ENCODE measurements around the gene NEO1.
A peak's percentile ranks its signal among the peaks of the same experiment; 100 is the strongest.

The NEO1 gene

GRCh38 chr15:73075160-73075859 is 23.0 kb downstream of the NEO1 start:
- no peak for DNase-seq

GRCh38 chr15:73078291-73078690 is 26.0 kb downstream of the NEO1 start:
- no peak for DNase-seq

DNA sequence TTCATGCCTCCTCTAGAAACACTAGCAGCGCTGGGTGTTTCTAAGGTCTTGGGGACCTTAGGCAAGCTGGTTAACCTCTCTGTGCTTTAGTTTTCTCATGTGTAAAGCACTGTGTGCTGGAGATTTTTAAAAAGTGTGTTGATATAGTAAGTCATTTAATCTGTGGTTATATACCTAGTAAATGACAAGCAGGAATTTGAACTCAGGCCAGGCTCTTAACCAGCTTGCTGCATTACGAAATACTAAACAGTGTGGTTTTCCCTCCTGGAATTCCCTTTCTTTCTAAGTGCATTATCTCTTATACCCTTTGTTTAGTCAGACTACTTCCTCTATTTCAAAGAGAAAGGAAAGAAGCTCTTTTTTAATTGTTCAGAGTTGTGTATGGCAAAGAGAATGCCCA is 26.5 kb downstream of the NEO1 start:
- no peak for DNase-seq

- DNase-seq: no peak
These were observed 27.3 kb downstream of the NEO1 start for GRCh38 chr15:73079565-73079964.

GRCh38 chr15:73081321-73081958 is 29.2 kb downstream of the NEO1 start:
- peak in 1 of 2 donors; percentile 7 for DNase-seq

GRCh38 chr15:73082812-73083211 is 30.5 kb downstream of the NEO1 start:
- no peak for DNase-seq

- DNase-seq: no peak
These were observed 34.8 kb downstream of the NEO1 start for GRCh38 chr15:73087098-73087497.

GRCh38 chr15:73105064-73105463 is 52.8 kb downstream of the NEO1 start:
- no peak for DNase-seq

GRCh38 chr15:73108676-73109075 is 56.4 kb downstream of the NEO1 start:
- no peak for DNase-seq

GRCh38 chr15:73109765-73110164 is 57.5 kb downstream of the NEO1 start:
- DNase-seq: no peak

DNA sequence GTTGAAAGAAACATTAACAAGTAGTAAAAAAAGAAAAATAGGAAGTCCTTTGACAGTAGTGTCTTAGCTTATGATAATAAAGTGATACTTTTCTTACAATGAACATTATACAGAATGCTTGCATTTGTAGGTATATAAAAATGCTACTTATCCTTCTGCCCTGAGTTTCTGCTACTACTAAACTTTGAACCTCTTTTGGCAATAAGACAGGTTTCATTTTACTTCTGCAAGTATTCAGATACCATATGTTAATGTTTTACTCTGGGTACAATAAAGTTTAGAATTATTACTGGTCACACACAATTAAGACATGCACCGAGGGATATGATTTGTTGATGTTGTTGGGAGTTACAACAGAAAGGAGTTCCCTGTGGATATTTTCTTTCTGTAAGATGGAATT is 57.9 kb downstream of the NEO1 start:
- no peak for DNase-seq

GRCh38 chr15:73114064-73114463 is 61.8 kb downstream of the NEO1 start:
- no peak for DNase-seq

- no peak for DNase-seq
These were observed 63.9 kb downstream of the NEO1 start for GRCh38 chr15:73116164-73116563.

- no peak for DNase-seq
These were observed 65.8 kb downstream of the NEO1 start for GRCh38 chr15:73118055-73118454.

DNA sequence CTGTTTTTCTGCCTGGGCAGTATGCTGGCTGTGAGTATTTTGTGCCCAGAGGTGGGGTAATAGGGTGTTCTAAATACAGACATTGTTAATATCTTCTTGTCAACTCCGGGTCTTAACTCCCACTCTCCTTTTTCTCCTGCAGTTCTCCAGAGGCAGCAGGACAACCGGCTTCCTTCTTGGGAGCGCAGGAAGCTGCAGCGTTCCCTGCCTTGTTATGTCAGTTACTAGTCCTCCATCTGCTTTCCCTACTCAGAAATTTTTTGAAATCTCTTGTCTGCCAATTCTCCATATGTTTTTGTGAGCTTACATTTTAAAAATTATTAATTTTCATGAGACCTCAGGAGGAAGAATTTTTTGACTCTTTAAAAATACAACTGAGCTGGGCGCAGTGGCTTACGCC is 67.2 kb downstream of the NEO1 start:
- DNase-seq: no peak

- DNase-seq: no peak
These were observed 68.0 kb downstream of the NEO1 start for GRCh38 chr15:73120269-73120668.

DNA sequence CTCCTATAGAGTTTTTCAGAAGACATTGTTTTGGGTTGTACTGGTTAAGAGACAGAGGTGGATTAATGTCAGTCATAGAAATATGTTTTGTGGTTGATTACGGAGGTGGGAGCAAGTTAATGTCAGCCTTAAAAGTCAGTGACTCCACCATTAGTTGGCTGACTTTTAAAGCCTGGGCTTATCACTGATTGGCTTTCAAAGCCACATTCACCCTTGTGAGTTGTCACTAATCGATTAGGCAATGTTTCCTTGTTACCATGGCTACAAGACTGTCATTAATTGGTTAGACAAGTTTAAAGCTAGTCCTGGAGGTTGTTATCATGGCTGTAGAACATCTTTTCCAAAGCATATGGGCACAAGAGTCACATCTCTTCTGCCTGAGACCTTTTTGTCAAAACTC is 73.0 kb downstream of the NEO1 start:
- DNase-seq: no peak

DNA sequence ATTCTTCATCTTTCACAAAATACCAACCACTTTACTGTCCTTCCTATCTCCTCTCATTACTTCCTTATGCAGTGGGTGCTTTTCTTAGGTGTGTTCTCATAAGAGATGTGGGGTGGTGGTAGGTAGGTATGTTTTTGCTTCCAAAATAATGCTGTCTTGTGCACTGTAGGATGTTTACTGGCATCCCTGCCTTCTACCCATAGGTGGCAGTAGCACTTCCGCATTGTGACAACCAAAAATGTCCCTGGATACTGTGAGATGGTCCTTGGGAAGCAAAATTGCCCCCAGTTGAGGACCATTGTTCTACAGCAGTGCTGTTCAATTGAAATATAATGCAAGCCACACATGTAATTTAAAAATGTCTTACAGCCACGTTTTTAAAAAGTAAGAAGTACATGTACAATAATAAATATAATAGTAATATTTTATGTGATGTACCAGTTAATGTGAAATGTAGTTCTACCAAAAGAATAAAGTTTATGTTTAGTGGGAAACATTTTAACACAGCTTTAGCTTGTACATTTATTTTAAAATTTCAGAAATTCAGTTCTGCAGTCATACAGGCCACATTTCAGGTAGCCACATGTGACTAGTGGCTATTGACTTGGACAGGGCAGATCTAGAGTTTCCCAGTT is 75.2 kb downstream of the NEO1 start:
- no peak for DNase-seq

- DNase-seq: no peak
These were observed 78.6 kb downstream of the NEO1 start for GRCh38 chr15:73130830-73131229.

DNA sequence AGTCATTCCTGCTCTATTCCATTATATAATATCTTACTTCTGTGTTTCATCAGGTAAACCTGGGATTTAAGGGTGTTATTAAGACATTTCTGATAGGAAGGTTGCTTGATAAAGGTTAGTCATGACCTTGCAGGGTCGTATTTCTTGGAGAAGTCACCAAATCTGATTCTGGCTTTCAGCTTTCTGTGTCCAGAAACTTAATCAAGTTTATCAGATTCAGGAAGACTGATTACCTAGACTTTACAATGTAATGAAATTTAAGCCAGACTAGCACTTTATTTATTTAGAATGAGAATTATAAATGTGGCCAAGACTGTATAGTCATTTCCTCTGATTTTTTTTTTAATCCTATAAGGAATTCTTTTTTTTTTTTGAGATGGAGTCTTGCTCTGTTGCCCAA is 81.9 kb downstream of the NEO1 start:
- no peak for DNase-seq

DNA sequence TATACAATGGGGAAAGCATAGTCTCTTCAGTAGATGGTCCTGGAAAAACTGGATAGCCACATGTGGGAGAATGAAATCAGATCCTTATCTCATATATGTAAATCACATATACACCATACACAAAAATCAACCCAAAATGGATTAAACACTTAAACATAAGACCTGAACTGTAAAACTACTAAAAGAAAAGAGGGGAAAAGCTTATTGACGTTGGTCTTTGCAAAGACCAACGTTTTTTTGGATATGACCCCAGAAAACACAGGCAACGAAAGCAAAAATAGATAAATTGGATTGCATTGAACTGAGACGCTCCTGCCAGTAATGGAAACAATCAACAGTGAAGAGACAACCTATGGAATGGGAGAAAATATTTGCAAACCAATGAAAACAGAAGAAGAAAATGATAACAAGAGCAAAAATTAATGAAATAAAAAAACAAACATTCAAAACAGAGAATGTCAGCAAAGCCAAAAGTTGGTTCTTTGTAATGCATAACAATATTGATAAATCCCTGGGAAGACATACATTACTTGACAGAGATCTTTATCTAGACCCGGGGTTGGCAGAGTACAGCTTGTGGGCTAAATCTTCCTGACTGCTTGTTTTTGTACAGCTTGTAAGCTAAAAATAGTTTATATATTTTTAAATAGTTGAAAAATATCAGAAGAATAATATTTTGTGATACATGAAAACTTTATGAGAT is 86.9 kb downstream of the NEO1 start:
- no peak for DNase-seq

- DNase-seq: no peak
These were observed 87.7 kb downstream of the NEO1 start for GRCh38 chr15:73139744-73140553.

All from bone marrow (tissue), 2 donors.